ENCODE results near the gene EDARADD. TPM values are rescaled to one million over a fixed set of nuclear protein-coding genes. Genes with fewer than 3 reads are reported as not detected.

EDARADD gene
- total RNA-seq, 1 donor from 2014 or later, result 2.6 TPM

GRCh38 chr1:236523704-236524141 lies 129.6 kb downstream of the EDARADD start, which contains the start of gene LGALS8:
TSS of gene LGALS8 (plus strand) at chr1:236523982. CDS start at chr1:236526071, 2,089 bp downstream.
- no peak for TF ChIP-seq CTCF (IDR thresholded peaks at IDR 0.05; ENCODE audit: insufficient read depth, low read length, severe bottlenecking)
- peak within 1 kb of the TSS; percentile 56 for H3K4me3 ChIP-seq (ENCODE audit: low read depth, low read length)
- FAIRE-seq (no peak), DNase-seq (ENCODE audit: low read depth) (peak; percentile 64)
- no peaks in the 10 kb centered on the region for H3K27me3 ChIP-seq (ENCODE audit: control insufficient read depth, insufficient read depth, low read length)
- peaks cover 4% of the 10 kb centered on the region for H3K36me3 ChIP-seq (ENCODE audit: control insufficient read depth, insufficient read depth, low read length)

GRCh38 chr1:236524142-236524894 lies 130.2 kb downstream of the EDARADD start:
- TF ChIP-seq CTCF (IDR thresholded peaks at IDR 0.05; ENCODE audit: insufficient read depth, low read length, severe bottlenecking), result no peak
- H3K27me3 ChIP-seq (ENCODE audit: control insufficient read depth, insufficient read depth, low read length), result no peaks in the 10 kb centered on the region
- H3K4me3 ChIP-seq (ENCODE audit: low read depth, low read length), result peak overlapping the region; percentile 56
- DNase-seq (ENCODE audit: low read depth), result peak; percentile 83
- no peak for FAIRE-seq
- H3K36me3 ChIP-seq (ENCODE audit: control insufficient read depth, insufficient read depth, low read length), result peaks cover 4% of the 10 kb centered on the region

GRCh38 chr1:236524895-236525184 lies 130.8 kb downstream of the EDARADD start:
- Histone ChIP-seq H3K4me3 (ENCODE audit: low read depth, low read length) (peak overlapping the region; percentile 56), H3K27me3 (ENCODE audit: control insufficient read depth, insufficient read depth, low read length) (no peaks in the 10 kb centered on the region), H3K36me3 (ENCODE audit: control insufficient read depth, insufficient read depth, low read length) (peaks cover 4% of the 10 kb centered on the region)
- no peak for DNase-seq (ENCODE audit: low read depth)
- TF ChIP-seq CTCF (IDR thresholded peaks at IDR 0.05; ENCODE audit: insufficient read depth, low read length, severe bottlenecking), result no peak
- no peak for FAIRE-seq

- FAIRE-seq (no peak), DNase-seq (ENCODE audit: low read depth) (no peak)
- Histone ChIP-seq H3K27me3 (ENCODE audit: control insufficient read depth, insufficient read depth, low read length) (no peaks in the 10 kb centered on the region), H3K36me3 (ENCODE audit: control insufficient read depth, insufficient read depth, low read length) (peaks cover 4% of the 10 kb centered on the region), H3K4me3 (ENCODE audit: low read depth, low read length) (no peak overlapping the region)
- no peak for TF ChIP-seq CTCF (IDR thresholded peaks at IDR 0.05; ENCODE audit: insufficient read depth, low read length, severe bottlenecking)
Observed at GRCh38 chr1:236526079-236526478, 132.0 kb downstream of the EDARADD start.

GRCh38 chr1:236530286-236530685 lies 136.2 kb downstream of the EDARADD start:
- TF ChIP-seq CTCF (IDR thresholded peaks at IDR 0.05; ENCODE audit: insufficient read depth, low read length, severe bottlenecking), result no peak
- Histone ChIP-seq H3K27me3 (ENCODE audit: control insufficient read depth, insufficient read depth, low read length) (no peaks in the 10 kb centered on the region), H3K4me3 (ENCODE audit: low read depth, low read length) (no peak overlapping the region), H3K36me3 (ENCODE audit: control insufficient read depth, insufficient read depth, low read length) (peaks cover 5% of the 10 kb centered on the region)
- DNase-seq (ENCODE audit: low read depth), result no peak
- no peak for FAIRE-seq

- TF ChIP-seq CTCF (IDR thresholded peaks at IDR 0.05; ENCODE audit: insufficient read depth, low read length, severe bottlenecking), result no peak
- Histone ChIP-seq H3K27me3 (ENCODE audit: control insufficient read depth, insufficient read depth, low read length) (no peaks in the 10 kb centered on the region), H3K4me3 (ENCODE audit: low read depth, low read length) (no peak overlapping the region), H3K36me3 (ENCODE audit: control insufficient read depth, insufficient read depth, low read length) (peaks cover 7% of the 10 kb centered on the region)
- no peak for FAIRE-seq
- DNase-seq (ENCODE audit: low read depth), result no peak
Observed at GRCh38 chr1:236530959-236531358, 136.9 kb downstream of the EDARADD start.
